Neural progenitor cell (in vitro differentiated cells): ENCODE measurements around the gene AMIGO1.

Experiments used
- EZH2 ChIP-seq: fragments of 200-600 bp; sonication (generic); IDR thresholded peaks from 2 replicates; pipeline ENCODE4 v1.6.1; 2017; ENCODE audit warnings: antibody characterized with exemption, mild to moderate bottlenecking, moderate library complexity
- EZH2phosphoT487 ChIP-seq: fragments of 200-600 bp; sonication (generic); IDR thresholded peaks from 2 replicates; pipeline ENCODE4 v1.6.1; 2017; ENCODE audit warnings: antibody characterized with exemption
- TF ChIP-seq, protein P1 (sequence below): fragments of 200-600 bp; sonication (generic); IDR thresholded peaks from 2 replicates; pipeline ENCODE4 v1.5.1; 2017; ENCODE audit warnings: antibody characterized with exemption, mild to moderate bottlenecking

DNA sequence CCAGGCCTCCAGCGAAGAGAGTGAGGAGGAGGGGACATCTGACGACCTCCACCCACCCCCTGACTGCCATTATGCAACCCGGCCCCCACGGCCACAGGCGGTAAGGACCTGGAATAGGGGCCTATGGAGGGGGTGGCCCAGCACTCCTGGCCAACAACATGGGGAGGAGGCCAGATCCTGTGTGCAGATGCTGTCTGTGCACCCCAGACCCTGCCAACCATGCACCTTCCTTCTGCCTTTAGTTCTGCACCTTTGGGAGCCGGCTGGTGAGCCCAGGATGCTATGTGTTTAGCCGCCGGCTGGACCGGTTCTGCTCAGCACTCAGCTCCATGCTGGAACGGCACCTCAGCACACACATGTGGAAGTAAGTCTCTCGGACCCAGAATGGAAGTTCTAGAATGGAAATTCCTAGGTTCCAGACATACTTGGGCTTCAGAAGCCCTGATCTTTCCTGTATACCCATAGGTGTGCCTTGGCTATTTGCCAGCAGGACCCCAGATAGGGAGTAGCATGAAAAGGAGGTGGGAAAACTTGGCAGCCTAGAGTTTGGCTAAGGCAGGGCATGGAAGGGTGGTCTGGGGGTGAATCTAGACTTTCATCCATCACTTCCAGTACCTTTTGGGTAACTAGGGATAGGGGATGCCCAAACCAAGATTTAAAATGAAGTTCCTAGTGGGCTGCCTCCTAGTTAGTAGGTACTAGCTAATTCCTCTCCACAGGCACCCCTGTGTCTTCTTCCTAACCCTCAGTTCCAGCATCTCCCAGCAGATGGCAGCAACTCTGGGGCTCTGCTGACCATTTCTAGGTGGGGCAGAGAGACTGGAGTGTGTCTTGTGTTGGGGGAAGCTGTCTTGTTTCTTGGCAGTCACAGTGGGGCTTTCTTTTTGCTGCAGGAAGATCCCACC, 19.2 kb downstream of the AMIGO1 start:
- TF ChIP-seq, protein P1, sequence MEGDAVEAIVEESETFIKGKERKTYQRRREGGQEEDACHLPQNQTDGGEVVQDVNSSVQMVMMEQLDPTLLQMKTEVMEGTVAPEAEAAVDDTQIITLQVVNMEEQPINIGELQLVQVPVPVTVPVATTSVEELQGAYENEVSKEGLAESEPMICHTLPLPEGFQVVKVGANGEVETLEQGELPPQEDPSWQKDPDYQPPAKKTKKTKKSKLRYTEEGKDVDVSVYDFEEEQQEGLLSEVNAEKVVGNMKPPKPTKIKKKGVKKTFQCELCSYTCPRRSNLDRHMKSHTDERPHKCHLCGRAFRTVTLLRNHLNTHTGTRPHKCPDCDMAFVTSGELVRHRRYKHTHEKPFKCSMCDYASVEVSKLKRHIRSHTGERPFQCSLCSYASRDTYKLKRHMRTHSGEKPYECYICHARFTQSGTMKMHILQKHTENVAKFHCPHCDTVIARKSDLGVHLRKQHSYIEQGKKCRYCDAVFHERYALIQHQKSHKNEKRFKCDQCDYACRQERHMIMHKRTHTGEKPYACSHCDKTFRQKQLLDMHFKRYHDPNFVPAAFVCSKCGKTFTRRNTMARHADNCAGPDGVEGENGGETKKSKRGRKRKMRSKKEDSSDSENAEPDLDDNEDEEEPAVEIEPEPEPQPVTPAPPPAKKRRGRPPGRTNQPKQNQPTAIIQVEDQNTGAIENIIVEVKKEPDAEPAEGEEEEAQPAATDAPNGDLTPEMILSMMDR: peak; percentile 77
- TF ChIP-seq EZH2phosphoT487 (no peak), EZH2 (no peak)
